Measurements from ENCODE around the gene SLC38A6. TPM values are rescaled to one million over a fixed set of nuclear protein-coding genes. Genes with fewer than 3 reads are reported as not detected.
A peak's percentile ranks its signal among the peaks of the same experiment; 100 is the strongest.

The SLC38A6 gene
- total RNA-seq, 1 experiment from 2014 or later: 6.0 TPM

DNA sequence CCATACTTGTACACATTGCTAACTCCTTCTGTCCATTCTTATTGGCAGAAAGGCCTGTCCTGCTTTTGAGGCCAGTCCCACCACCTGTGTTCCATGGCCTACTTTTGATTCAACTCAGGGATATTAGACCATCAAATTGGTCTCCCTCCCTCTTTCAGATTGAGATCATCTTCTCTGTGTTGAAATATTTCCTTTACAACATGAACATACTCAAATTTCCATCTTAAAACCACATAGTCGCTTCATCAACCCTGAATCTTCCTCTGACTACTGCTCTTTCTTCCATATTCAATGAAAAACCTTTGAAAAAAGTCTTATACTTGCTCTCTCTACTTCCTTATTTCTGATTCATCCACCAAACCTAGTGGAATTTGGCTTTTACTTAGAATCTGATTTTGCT, 35.1 kb upstream of the SLC38A6 start:
- no peak for DNase-seq
- H2BK5ac ChIP-seq (ENCODE audit: insufficient read length, low read length): no peak overlapping the region
- H2AFZ ChIP-seq (ENCODE audit: low read length): no peak overlapping the region
- H3K4me2 ChIP-seq (ENCODE audit: insufficient read depth, insufficient read length, low read length): no peak overlapping the region
- H3K56ac ChIP-seq (ENCODE audit: insufficient read length, low read depth, low read length): no peak overlapping the region
- H3K18ac ChIP-seq (ENCODE audit: insufficient read length, low read depth, low read length): no peak overlapping the region
- no CpG with 5 or more reads among the region's 1 CpG for WGBS (ENCODE audit: extremely low coverage, insufficient read length, low lambda C conversion rate)
- H3K9me3 Mint-ChIP-seq: no peaks in the 10 kb centered on the region
- H3K4me1 ChIP-seq (ENCODE audit: insufficient read depth, low read length): no peaks in the 10 kb centered on the region
- peaks cover 3 to 7% of the 10 kb centered on the region in 2 experiments; a peak in 3 of 4 replicates for H3K4me1 Mint-ChIP-seq
- no peaks in the 10 kb centered on the region for H3K27me3 ChIP-seq (ENCODE audit: insufficient read depth, low read length)
- no peak overlapping the region for H3K9ac ChIP-seq (ENCODE audit: extremely low read depth, insufficient read length, low read length)
- H4K91ac ChIP-seq (ENCODE audit: insufficient read length, low read depth, low read length): no peak overlapping the region
- no peak overlapping the region for H2AK5ac ChIP-seq (ENCODE audit: insufficient read length, low read length)
- no peak overlapping the region for H2BK120ac ChIP-seq (ENCODE audit: low read depth, low read length, poor library complexity, severe bottlenecking)
- no peak overlapping the region for H3K4ac ChIP-seq (ENCODE audit: low read depth, low read length)
- H2BK20ac ChIP-seq (ENCODE audit: low read depth, low read length, poor library complexity, severe bottlenecking): no peak overlapping the region
- H3K27ac ChIP-seq (ENCODE audit: insufficient read length, low read depth, low read length): no peak overlapping the region
- H3K36me3 Mint-ChIP-seq (ENCODE audit: insufficient read depth in 1 of 3, low read depth in 3 of 3): no peaks in the 10 kb centered on the region
- TF ChIP-seq, protein P1, sequence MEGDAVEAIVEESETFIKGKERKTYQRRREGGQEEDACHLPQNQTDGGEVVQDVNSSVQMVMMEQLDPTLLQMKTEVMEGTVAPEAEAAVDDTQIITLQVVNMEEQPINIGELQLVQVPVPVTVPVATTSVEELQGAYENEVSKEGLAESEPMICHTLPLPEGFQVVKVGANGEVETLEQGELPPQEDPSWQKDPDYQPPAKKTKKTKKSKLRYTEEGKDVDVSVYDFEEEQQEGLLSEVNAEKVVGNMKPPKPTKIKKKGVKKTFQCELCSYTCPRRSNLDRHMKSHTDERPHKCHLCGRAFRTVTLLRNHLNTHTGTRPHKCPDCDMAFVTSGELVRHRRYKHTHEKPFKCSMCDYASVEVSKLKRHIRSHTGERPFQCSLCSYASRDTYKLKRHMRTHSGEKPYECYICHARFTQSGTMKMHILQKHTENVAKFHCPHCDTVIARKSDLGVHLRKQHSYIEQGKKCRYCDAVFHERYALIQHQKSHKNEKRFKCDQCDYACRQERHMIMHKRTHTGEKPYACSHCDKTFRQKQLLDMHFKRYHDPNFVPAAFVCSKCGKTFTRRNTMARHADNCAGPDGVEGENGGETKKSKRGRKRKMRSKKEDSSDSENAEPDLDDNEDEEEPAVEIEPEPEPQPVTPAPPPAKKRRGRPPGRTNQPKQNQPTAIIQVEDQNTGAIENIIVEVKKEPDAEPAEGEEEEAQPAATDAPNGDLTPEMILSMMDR (conservative IDR thresholded peaks at IDR 0.05): no peak
- no peak overlapping the region for H3K14ac ChIP-seq (ENCODE audit: insufficient read depth, low read length)
- no peak overlapping the region for H3T11ph ChIP-seq (ENCODE audit: low read length)
- no peaks in the 10 kb centered on the region for H3K79me1 ChIP-seq (ENCODE audit: insufficient read depth, low read depth, low read length, poor library complexity, severe bottlenecking)
- no peak overlapping the region for H3K23ac ChIP-seq (ENCODE audit: insufficient read length, low read depth, low read length)
- H4K5ac ChIP-seq (ENCODE audit: insufficient read length, low read depth, low read length): no peak overlapping the region
- H3K23me2 ChIP-seq (ENCODE audit: insufficient read length, low read depth, low read length, poor library complexity, severe bottlenecking): no peaks in the 10 kb centered on the region
- no peaks in the 10 kb centered on the region for H3K27me3 Mint-ChIP-seq (ENCODE audit: low read depth)
- H3K27ac Mint-ChIP-seq: peak overlapping the region in 1 of 3 experiments; percentile 7; a peak in 2 of 7 replicates
- H3K79me2 ChIP-seq (ENCODE audit: insufficient read depth, low read length): no peaks in the 10 kb centered on the region
- H3K9me3 ChIP-seq (ENCODE audit: control insufficient read depth, low read depth, low read length): no peaks in the 10 kb centered on the region
- no peak overlapping the region for H2BK12ac ChIP-seq (ENCODE audit: insufficient read length, low read depth, low read length)
- H3K4me3 Mint-ChIP-seq: no peak overlapping the region
- H4K20me1 ChIP-seq (ENCODE audit: control insufficient read depth, insufficient read depth, insufficient read length): no peaks in the 10 kb centered on the region
- no peak overlapping the region for H2BK15ac ChIP-seq (ENCODE audit: low read depth, low read length)
- H4K8ac ChIP-seq (replicated peaks; ENCODE audit: insufficient read length, low read depth, low read length): no peak overlapping the region
